ENCODE results near the gene NINJ1.
"Not testable (repeated sequence)": the region's sequence is repeated elsewhere in the genome, so short reads cannot be mapped to it uniquely, and the experiment has no call there.

The NINJ1 gene

GRCh38 chr9:93107825-93108161, 26.3 kb downstream of the NINJ1 start:
- no peak overlapping the region for H3K4me3 ChIP-seq (ENCODE audit: low read depth, low read length)
- no peak for TF ChIP-seq CTCF (conservative IDR thresholded peaks at IDR 0.05; ENCODE audit: low read depth, low read length)
- DNase-seq (ENCODE audit: low read depth) = no peak

GRCh38 chr9:93107151-93107824, 26.8 kb downstream of the NINJ1 start:
- TF ChIP-seq CTCF (conservative IDR thresholded peaks at IDR 0.05; ENCODE audit: low read depth, low read length) = no peak
- no peak for DNase-seq (ENCODE audit: low read depth)
- no peak overlapping the region for H3K4me3 ChIP-seq (ENCODE audit: low read depth, low read length)

GRCh38 chr9:93105620-93106019, 28.4 kb downstream of the NINJ1 start:
- TF ChIP-seq CTCF (conservative IDR thresholded peaks at IDR 0.05; ENCODE audit: low read depth, low read length) = no peak
- DNase-seq (ENCODE audit: low read depth) = no peak
- no peak overlapping the region for H3K4me3 ChIP-seq (ENCODE audit: low read depth, low read length)

- DNase-seq (ENCODE audit: low read depth); H3K4me3 ChIP-seq (ENCODE audit: low read depth, low read length): not testable (repeated sequence)
These were observed 33.0 kb downstream of the NINJ1 start for GRCh38 chr9:93101086-93101485.

GRCh38 chr9:93100276-93100636, 33.8 kb downstream of the NINJ1 start:
- no peak for TF ChIP-seq CTCF (conservative IDR thresholded peaks at IDR 0.05; ENCODE audit: low read depth, low read length)
- DNase-seq (ENCODE audit: low read depth) = no peak
- no peak overlapping the region for H3K4me3 ChIP-seq (ENCODE audit: low read depth, low read length)

- no peak for TF ChIP-seq CTCF (conservative IDR thresholded peaks at IDR 0.05; ENCODE audit: low read depth, low read length)
These were observed 34.3 kb downstream of the NINJ1 start for GRCh38 chr9:93099551-93100275.

GRCh38 chr9:93098236-93098946, 35.7 kb downstream of the NINJ1 start:
- peak; percentile 97 for DNase-seq (ENCODE audit: low read depth)
- TF ChIP-seq CTCF (conservative IDR thresholded peaks at IDR 0.05; ENCODE audit: low read depth, low read length) = no peak
- peak overlapping the region; percentile 36 for H3K4me3 ChIP-seq (ENCODE audit: low read depth, low read length)

More at GRCh38 chr9:93099551-93100275, 34.3 kb downstream of the NINJ1 start:
- no peak overlapping the region for H3K4me3 ChIP-seq (ENCODE audit: low read depth, low read length)
- DNase-seq (ENCODE audit: low read depth) = no peak

Measured in choroid plexus epithelial cell (primary cell).